K562 (cell line): Measurements from ENCODE around the gene PGF. TPM values are rescaled to one million over a fixed set of nuclear protein-coding genes. Genes with fewer than 3 reads are reported as not detected.

Source experiments
- CBFA2T2 ChIP-seq: fragments of 450-650 bp; conservative IDR thresholded peaks from 2 replicates; pipeline ENCODE4 v1.6.1; 2017; ENCODE audit warnings: mild to moderate bottlenecking
- EHMT2 ChIP-seq: fragments of 450-650 bp; IDR thresholded peaks from 2 replicates; pipeline ENCODE4 v1.6.1; 2018; ENCODE audit warnings: antibody characterized with exemption
- GABPA ChIP-seq: fragments of 200-800 bp; sonication (Bioruptor generic); conservative IDR thresholded peaks from 2 replicates; pipeline ENCODE4 v1.6.1; 2016; ENCODE audit warnings: low read depth, missing genetic modification characterization, missing compliant biosample characterization
- HMGN3 ChIP-seq: IDR thresholded peaks from 2 replicates; pipeline ENCODE4 v1.6.1; 2011; ENCODE audit warnings: borderline replicate concordance, low read depth, mild to moderate bottlenecking, mixed read lengths, low read length; ENCODE audit not compliant: insufficient read length; ENCODE audit errors: extremely low read depth
- KDM1A ChIP-seq, 2 experiments: fragments of 450-650 bp; IDR thresholded peaks; 2 replicates each; pipeline ENCODE4 v1.6.1; 2016; ENCODE audit warnings: mild to moderate bottlenecking in 2 of 2
- L3MBTL2 ChIP-seq: fragments of 450-650 bp; IDR thresholded peaks from 2 replicates; pipeline ENCODE4 v1.6.1; 2016; ENCODE audit warnings: mild to moderate bottlenecking, moderate library complexity
- LCOR ChIP-seq: sonication (generic); formaldehyde crosslinking; IDR thresholded peaks from 2 replicates; pipeline ENCODE4 v1.8.0; 2022; ENCODE audit warnings: mild to moderate bottlenecking, missing genetic modification reagents
- NBN ChIP-seq: fragments of 450-650 bp; IDR thresholded peaks from 2 replicates; pipeline ENCODE4 v1.6.1; 2016; ENCODE audit warnings: low read depth, mild to moderate bottlenecking
- NEUROD1 ChIP-seq: fragments of 150-350 bp; IDR thresholded peaks from 2 replicates; pipeline ENCODE4 v1.6.1; 2014; ENCODE audit warnings: borderline replicate concordance, low read length, low read depth; ENCODE audit not compliant: partially characterized antibody
- NFATC3 ChIP-seq: fragments of 450-650 bp; IDR thresholded peaks from 2 replicates; pipeline ENCODE4 v1.6.1; 2017; ENCODE audit warnings: mild to moderate bottlenecking
- PHB2 ChIP-seq: fragments of 450-650 bp; IDR thresholded peaks from 2 replicates; pipeline ENCODE4 v1.6.1; 2017; ENCODE audit warnings: low read depth
- POLR3A ChIP-seq: IDR thresholded peaks from 2 replicates; pipeline ENCODE4 v1.6.1; 2011; ENCODE audit warnings: borderline replicate concordance, mild to moderate bottlenecking, moderate library complexity; ENCODE audit not compliant: insufficient read length, insufficient read depth; ENCODE audit errors: extremely low read depth
- RCOR1 ChIP-seq, 2 experiments: IDR thresholded peaks; 2 replicates each; pipeline ENCODE4 v1.6.1; 2012; ENCODE audit warnings: low read depth in 2 of 2, low read length in 2 of 2, borderline replicate concordance in 1 of 2, improper control_type of control experiment in 1 of 2
- SETDB1 ChIP-seq: IDR thresholded peaks from one replicate; pipeline ENCODE4 v1.6.1; 2012; ENCODE audit warnings: low read length, control low read depth, inconsistent platforms
- STAT5B ChIP-seq: fragments of 250-450 bp; sonication (Bioruptor Pico); IDR thresholded peaks from 2 replicates; pipeline ENCODE4 v1.8.0; 2021; ENCODE audit warnings: mild to moderate bottlenecking, inconsistent platforms
- TCF3 ChIP-seq: sonication (generic); formaldehyde crosslinking; IDR thresholded peaks from 2 replicates; pipeline ENCODE4 v1.4.0; 2020; ENCODE audit warnings: mild to moderate bottlenecking, missing genetic modification reagents
- ZFP30 ChIP-seq: fragments of 250-450 bp; sonication (Bioruptor Pico); IDR thresholded peaks from 2 replicates; pipeline ENCODE4 v1.8.0; 2022; ENCODE audit warnings: moderate library complexity, mild to moderate bottlenecking, inconsistent platforms, borderline replicate concordance
- ZNF140 ChIP-seq: fragments of 250-450 bp; sonication (Bioruptor Pico); IDR thresholded peaks from 2 replicates; pipeline ENCODE4 v1.8.0; 2021; ENCODE audit warnings: moderate library complexity, mild to moderate bottlenecking, inconsistent platforms
- ZNF253 ChIP-seq: fragments of 250-450 bp; sonication (Bioruptor Pico); conservative IDR thresholded peaks from 2 replicates; pipeline ENCODE4 v1.6.1; 2021; ENCODE audit warnings: mild to moderate bottlenecking
- ZNF408 ChIP-seq: fragments of 250-450 bp; sonication (Bioruptor Pico); IDR thresholded peaks from 2 replicates; pipeline ENCODE4 v1.4.0; 2020; ENCODE audit warnings: low read depth, mild to moderate bottlenecking, moderate library complexity
- ZNF436 ChIP-seq: fragments of 250-450, 450-650 bp; sonication (Bioruptor Pico); formaldehyde crosslinking; IDR thresholded peaks from 2 replicates; pipeline ENCODE4 v1.7.0; 2020; ENCODE audit warnings: mild to moderate bottlenecking
- ZNF586 ChIP-seq: fragments of 450-650 bp; formaldehyde crosslinking; conservative IDR thresholded peaks from 2 replicates; pipeline ENCODE4 v1.4.0; 2020; ENCODE audit warnings: mild to moderate bottlenecking, moderate library complexity
- ZNF695 ChIP-seq: fragments of 450-650 bp; formaldehyde crosslinking; IDR thresholded peaks from 2 replicates; pipeline ENCODE4 v1.4.0; 2020; ENCODE audit warnings: mild to moderate bottlenecking, moderate library complexity
- ZZZ3 ChIP-seq: fragments of 450-650 bp; IDR thresholded peaks from 2 replicates; pipeline ENCODE4 v1.6.1; 2016; ENCODE audit warnings: antibody characterized with exemption, mild to moderate bottlenecking, moderate library complexity
- polyA plus RNA-seq, 8 experiments: library from polyadenylated mRNA; depleted of rRNA in 4 of 8; stranded (reverse) in 5 of 8; unstranded in 3 of 8; fragments of >200 nt; fragmentation: Nextera tagmentation in 2 of 8; fragmentation: Illumina TruSeq in 1 of 8; extraction: Ambion mirVana in 2 of 8; extraction: Trizol in 1 of 8; gene quantifications; 2 replicates each; pipeline versions ENCODE4 v1.2.1 to v1.2.3, GENCODE V29; 2011 to 2014; ENCODE audit warnings: inconsistent platforms in 1 of 8, missing spikeins in 1 of 8
- total RNA-seq, 7 experiments: library from RNA; depleted of rRNA in 6 of 7; stranded (reverse); fragments of >200 nt in 6 of 7; fragmentation: Illumina TruSeq in 2 of 7; extraction: Trizol in 2 of 7; gene quantifications; 2 replicates each; pipeline versions ENCODE4 v1.2.1 to v1.2.3, GENCODE V29; 2011 to 2021; ENCODE audit warnings: low replicate concordance in 1 of 7
- TF ChIP-seq, protein P1 (sequence below): fragments of 250-450 bp; sonication (Bioruptor Pico); IDR thresholded peaks from 2 replicates; pipeline ENCODE4 v1.8.0; 2022; ENCODE audit warnings: inconsistent platforms
- TF ChIP-seq, protein P2 (sequence below), 2 experiments: fragments of 250-450 bp in 1 of 2; fragments of 450-650 bp in 1 of 2; sonication (Bioruptor Pico) in 1 of 2; IDR thresholded peaks; 2 replicates each; pipeline versions ENCODE4 v1.6.1 to v1.8.0; 2016 to 2021; ENCODE audit warnings: mild to moderate bottlenecking in 2 of 2, moderate library complexity in 2 of 2, missing compliant biosample characterization in 1 of 2, missing genetic modification characterization in 1 of 2

PGF gene
- total and polyA plus RNA-seq, 9 of the 15 experiments (the other 6 are each of a cell fraction or from before 2014, with no cell fraction given), result 0.04 to 0.44 (median 0.18) TPM

DNA sequence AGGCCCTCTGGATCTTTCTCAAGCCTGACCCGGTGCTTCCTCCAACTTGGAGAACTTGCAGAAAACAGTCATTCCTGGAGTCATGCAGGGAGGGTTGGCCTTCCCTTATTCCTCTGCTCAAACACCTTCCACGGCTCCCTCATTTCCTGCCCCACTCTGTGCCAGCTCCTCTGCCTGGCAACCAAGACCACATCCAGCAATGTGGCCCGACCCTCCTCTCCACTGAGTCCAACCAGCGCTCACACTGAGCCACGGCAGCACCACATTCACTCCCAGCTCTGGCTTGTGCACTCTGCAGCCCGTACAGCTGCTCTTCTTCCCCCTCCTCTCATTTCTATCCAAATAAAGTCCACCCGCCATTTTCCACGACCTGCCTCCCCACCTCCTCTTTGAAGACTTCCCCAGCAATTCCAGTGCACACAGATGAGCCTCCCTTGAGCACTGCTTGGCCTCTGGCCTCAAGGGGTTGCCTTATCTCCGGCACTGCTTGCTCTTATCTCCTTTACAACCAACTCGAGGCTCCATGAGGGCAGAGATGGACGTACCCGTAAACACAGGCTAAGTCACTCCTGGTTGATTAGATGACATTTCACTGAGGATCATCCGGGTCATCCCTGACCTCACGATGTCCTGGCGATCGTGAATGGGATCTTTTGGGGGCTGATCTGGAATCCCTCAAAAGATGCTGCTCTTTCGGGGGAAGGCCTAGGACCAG is 5.4 kb downstream of the PGF start (continued):
- TF ChIP-seq, protein P1, sequence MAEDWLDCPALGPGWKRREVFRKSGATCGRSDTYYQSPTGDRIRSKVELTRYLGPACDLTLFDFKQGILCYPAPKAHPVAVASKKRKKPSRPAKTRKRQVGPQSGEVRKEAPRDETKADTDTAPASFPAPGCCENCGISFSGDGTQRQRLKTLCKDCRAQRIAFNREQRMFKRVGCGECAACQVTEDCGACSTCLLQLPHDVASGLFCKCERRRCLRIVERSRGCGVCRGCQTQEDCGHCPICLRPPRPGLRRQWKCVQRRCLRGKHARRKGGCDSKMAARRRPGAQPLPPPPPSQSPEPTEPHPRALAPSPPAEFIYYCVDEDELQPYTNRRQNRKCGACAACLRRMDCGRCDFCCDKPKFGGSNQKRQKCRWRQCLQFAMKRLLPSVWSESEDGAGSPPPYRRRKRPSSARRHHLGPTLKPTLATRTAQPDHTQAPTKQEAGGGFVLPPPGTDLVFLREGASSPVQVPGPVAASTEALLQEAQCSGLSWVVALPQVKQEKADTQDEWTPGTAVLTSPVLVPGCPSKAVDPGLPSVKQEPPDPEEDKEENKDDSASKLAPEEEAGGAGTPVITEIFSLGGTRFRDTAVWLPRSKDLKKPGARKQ (CRISPR knock-in tag), result no peak
- TF ChIP-seq ZNF586, result no peak
- no peak for TF ChIP-seq NBN
- TF ChIP-seq NFATC3, result no peak
- TF ChIP-seq, protein P2, sequence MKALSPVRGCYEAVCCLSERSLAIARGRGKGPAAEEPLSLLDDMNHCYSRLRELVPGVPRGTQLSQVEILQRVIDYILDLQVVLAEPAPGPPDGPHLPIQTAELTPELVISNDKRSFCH (CRISPR knock-in tag; IDR thresholded peaks at IDR 0.05), result no peak
- TF ChIP-seq, protein P2 (tag; IDR thresholded peaks at IDR 0.05), result no peak
- TF ChIP-seq POLR3A, result no peak
- TF ChIP-seq SETDB1, result no peak
- no peak for TF ChIP-seq STAT5B (CRISPR knock-in tag)
- TF ChIP-seq PHB2, result no peak
- no peak for TF ChIP-seq ZNF140 (CRISPR knock-in tag)
- TF ChIP-seq ZNF408 (CRISPR knock-in tag), result no peak
- no peak for TF ChIP-seq ZNF253 (CRISPR knock-in tag)
- TF ChIP-seq GABPA, result no peak
- peak; percentile 31 to 36; a peak in 2 of 4 replicates for TF ChIP-seq KDM1A (IDR thresholded peaks at IDR 0.05)
- TF ChIP-seq TCF3 (CRISPR knock-in tag), result 0 out of 2 replicates have a peak, but pooled peaks have one; percentile 14
- TF ChIP-seq ZNF436 (CRISPR knock-in tag), result no peak
- peak; percentile 32; the same call in 1 of the 2 replicates for TF ChIP-seq CBFA2T2
- no peak for TF ChIP-seq ZNF695 (CRISPR knock-in tag)
- no peak for TF ChIP-seq ZZZ3
- TF ChIP-seq ZFP30, result no peak
- no peak for TF ChIP-seq NEUROD1
- TF ChIP-seq HMGN3, result no peak
- no peak for TF ChIP-seq LCOR
- 0 out of 2 replicates have a peak, but pooled peaks have one; percentile 13 for TF ChIP-seq L3MBTL2
- 0 out of 2 replicates have a peak, but pooled peaks have one; percentile 34 for TF ChIP-seq EHMT2
- TF ChIP-seq RCOR1 (IDR thresholded peaks at IDR 0.05; ENCODE audit: borderline replicate concordance in 1 of 2, low read depth in 2 of 2, low read length in 2 of 2), result peak in 1 of 2 experiments; percentile 61; a peak in 1 of 4 replicates
